NCI-H2107 treated with DMSO at 0.1 percent for 48 hours (cell line): ENCODE measurements around the gene SKAP1.

Source experiments
- DNase-seq: peaks from one replicate; lab custom pipeline; 2025; ENCODE audit not compliant: unreplicated experiment; lab: John Stamatoyannopoulos, UW

The SKAP1 gene

DNA sequence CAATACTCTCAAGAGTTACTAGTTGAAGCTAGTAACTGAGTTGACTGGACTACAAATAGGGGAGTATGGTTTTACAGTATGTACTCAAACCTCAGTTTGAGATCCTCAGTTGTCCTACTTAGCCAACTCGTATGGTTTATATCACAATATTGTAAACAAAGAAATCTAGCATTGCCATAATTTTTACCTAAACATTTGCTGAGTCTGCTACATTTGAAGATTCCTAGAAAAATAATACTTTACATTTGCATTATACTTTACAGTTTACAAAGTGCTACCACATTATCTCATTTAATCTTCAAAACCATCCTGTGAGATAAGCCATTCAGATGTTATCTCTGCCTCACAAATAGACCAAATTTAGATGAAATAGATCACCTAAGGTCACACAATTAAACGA is 345.1 kb downstream of the SKAP1 start:
- DNase-seq, result no peak
